IPS-NIHi7 (cell line): ENCODE results near the gene GON4L.
"Not testable (repeated sequence)": the region's sequence is repeated elsewhere in the genome, so short reads cannot be mapped to it uniquely, and the experiment has no call there.

Experiments
- DNase-seq: peaks from one replicate; pipeline ENCODE4 v3.0.0; 2012; ENCODE audit warnings: mixed read lengths; ENCODE audit errors: extremely low spot score

The GON4L gene

DNA sequence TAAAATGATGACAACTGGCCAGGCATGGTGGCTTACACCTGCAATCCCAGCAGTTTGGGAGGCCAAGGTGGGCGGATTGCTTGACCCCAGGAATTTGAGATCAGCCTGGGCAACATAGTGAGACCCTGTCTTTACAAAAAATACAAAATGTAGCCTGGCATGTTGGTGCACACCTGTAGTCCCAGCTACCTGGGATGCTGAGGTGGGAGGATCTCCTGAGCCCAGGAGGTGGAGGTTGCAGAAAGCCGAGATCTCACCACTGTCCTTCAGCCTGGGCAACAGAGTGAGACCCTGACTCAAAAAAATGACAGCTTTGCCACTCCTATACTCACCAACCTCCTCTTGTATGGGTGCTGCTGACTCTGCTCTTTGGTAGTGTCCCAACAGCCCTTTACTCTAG lies 20.9 kb upstream of the GON4L start:
- no peak for DNase-seq

DNA sequence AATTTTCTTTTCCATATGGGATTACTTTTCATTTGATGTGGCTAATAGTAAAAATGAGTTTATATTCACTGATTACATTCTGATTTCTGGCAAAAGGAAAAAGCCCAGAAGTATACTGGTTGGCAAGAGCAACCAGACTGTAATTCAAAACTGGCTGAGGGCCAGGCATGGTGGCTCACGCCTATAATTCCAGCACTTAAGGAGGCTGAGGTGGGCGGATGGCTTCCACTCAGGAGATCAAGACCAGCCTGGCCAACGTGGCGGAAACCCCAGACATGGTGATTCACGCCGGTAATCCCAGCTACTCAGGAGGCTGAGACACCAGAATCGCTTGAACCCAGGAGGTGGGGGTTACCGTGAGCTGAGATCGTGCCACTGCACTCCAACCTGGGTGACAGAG lies 16.8 kb upstream of the GON4L start:
- no peak for DNase-seq

- no peak for DNase-seq
Measured at GRCh38 chr1:155872527-155872926, 15.5 kb upstream of the GON4L start.

DNA sequence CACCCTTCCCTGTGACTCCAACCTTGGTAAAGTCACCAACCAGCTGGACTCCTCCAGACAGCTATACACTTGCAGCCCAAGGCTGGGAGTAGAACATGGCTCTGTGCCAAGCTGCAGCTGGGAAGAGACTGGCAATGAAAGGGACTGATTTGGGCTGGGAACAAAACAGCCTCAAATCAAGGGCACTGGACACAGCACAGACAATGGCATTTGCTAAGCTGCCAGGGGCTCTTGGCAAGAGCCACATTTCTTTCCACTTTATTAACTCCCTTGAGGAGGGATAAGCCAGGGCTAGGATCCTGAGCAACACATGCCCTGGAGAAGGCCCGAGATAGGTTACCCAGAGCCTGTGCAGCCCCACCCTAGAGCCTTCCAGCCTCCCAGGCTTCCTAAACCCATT lies 14.4 kb upstream of the GON4L start:
- DNase-seq: no peak

- no peak for DNase-seq
Measured at GRCh38 chr1:155867766-155868165, 10.8 kb upstream of the GON4L start.

DNA sequence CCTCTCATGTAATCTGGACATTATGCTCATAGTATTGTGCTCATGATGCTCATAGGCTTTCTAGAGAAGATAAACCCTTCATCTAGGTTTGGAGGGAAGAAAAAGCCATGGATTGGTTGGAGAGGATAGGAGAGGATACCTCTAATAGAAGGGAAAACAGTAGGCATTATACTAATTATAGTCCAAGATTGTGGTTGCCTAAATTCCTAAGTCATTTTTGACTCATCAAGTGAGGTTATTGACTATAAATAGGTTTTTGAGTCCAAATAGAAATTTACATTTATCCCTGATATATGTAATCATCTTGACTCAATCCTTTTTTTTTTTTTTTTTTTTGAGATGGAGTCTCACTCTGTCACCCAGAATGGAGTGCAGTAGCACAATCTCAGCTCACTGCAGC lies 7.4 kb upstream of the GON4L start:
- no peak for DNase-seq

- no peak for DNase-seq
Measured at GRCh38 chr1:155861896-155862295, 4.9 kb upstream of the GON4L start.

DNA sequence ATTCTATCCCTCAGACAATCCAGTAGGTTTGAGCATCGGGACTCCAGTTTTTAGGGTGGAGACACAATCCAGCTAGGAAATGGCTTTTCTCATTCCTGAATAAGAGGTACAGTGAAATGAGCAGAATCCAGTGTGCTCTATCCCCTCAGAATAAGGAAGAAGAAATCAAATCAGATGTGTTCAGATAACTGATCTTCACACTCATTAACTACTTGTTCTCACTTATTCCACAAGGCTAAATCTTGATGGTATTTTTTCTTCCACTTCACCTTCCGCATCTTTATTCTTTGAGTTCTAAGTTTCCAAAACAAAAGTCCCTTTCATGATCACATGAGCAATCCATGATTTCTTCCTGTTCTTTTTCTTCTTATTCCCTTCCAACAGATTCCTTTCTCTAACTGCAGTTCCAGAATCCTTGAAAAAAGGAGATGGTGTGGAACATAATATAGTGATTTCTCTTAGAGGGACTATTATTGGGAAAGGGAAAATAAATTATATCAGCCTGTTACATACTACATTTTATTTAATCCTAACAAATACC lies 4.0 kb upstream of the GON4L start:
- DNase-seq: no peak

- DNase-seq: peak; percentile 60
Measured at GRCh38 chr1:155859881-155860871, 3.2 kb upstream of the GON4L start.

DNA sequence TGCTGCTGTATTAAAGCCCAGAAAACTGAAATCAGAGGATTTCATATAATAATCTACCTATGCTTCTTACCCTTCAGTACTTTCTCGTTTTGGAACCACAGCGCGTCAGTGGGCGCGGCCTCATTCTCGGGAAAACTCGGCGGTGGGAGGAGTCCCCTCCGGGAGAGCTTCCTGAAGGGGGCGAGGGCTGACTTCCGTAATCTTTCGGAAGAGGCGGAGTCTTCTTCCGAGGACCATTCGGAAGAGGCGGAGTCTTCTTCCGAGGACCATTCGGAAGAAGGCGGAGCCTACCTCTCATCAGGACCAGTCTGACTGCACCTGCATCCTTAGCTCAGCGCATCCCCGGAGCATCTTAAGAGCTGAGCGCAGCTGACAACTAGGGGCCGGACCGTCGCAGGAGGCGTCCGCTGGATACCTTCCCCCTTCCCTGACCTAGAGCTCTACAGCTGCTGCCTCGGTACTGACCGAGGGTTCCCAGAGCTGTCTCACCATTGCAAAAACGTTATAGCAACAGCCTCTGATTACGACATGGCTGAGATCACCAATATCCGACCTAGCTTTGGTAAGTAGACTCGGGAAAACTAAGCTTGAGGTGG lies 2.3 kb upstream of the GON4L start, which contains the start of gene SYT11:
Gene SYT11 (plus strand): TSS at position 334 of the 596 bp plus-strand sequence. CDS start 195 bp downstream, at position 529.
- peak; percentile 99 for DNase-seq

- no peak for DNase-seq
Measured at GRCh38 chr1:155858800-155859233, 1.8 kb upstream of the GON4L start.

- no peak for DNase-seq
Measured at GRCh38 chr1:155856257-155856974, 598 bp downstream of the GON4L start.

DNA sequence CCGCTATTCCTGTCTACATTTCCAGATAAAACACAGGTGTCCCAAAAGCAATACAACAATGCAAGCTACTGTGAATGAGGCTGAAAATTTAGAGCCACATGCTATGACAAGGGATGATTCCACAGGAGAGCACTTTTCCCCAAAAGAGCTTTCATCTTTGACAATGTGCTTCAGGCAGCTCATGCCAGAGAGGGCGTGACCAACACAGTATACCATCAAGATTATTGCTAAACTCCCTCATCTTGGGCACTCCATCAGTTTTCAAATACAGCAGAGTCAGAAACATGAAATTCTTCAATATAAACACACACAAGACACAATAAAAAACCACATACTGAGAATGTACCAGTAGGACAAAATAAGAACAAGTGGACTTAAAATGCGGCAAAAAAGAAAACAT lies 6.7 kb downstream of the GON4L start:
- no peak for DNase-seq

GRCh38 chr1:155847823-155848529 lies 9.0 kb downstream of the GON4L start:
- DNase-seq: no peak

DNA sequence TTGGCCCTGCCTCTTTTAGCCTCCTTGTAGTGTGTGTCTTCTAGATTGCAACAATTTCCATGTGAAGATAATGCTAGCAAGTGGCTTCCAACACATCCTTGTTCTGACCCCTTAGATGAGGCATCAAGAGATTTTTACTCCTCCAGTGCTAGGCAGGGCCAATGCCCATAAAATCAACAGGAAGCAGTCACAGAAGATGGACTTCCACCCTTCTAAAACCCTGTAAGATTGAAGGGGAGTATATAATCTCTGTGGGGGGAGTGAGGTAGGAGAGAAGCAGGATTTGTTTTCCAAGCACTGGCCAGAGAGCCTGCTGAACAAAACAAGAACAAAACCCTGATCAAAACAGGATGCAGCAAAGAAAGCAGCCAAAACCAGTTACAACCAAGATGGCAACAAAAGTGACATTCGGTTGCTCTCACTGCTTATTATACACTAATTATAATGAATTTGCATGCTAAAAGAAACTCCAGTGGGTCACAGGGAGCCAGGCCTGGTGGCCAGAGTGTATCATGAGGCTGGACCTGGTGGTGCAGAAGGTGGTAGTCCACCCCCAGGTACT lies 12.1 kb downstream of the GON4L start:
- DNase-seq: no peak

- DNase-seq: no peak
Measured at GRCh38 chr1:155840386-155840785, 16.6 kb downstream of the GON4L start.

- no peak for DNase-seq
Measured at GRCh38 chr1:155835548-155835947, 21.5 kb downstream of the GON4L start.

DNA sequence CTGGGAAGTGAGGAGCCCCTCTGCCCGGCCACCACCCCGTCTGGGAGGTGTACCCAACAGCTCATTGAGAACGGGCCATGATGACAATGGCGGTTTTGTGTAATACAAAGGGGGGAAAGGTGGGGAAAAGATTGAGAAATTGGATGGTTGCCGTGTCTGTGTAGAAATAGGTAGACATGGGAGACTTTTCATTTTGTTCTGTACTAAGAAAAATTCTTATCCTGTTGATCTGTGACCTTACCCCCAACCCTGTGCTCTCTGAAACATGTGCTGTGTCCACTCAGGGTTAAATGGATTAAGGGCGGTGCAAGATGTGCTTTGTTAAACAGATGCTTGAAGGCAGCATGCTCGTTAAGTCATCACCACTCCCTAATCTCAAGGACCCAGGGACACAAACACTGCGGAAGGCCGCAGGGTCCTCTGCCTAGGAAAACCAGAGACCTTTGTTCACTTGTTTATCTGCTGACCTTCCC lies 22.1 kb downstream of the GON4L start:
- DNase-seq: not testable (repeated sequence)

DNA sequence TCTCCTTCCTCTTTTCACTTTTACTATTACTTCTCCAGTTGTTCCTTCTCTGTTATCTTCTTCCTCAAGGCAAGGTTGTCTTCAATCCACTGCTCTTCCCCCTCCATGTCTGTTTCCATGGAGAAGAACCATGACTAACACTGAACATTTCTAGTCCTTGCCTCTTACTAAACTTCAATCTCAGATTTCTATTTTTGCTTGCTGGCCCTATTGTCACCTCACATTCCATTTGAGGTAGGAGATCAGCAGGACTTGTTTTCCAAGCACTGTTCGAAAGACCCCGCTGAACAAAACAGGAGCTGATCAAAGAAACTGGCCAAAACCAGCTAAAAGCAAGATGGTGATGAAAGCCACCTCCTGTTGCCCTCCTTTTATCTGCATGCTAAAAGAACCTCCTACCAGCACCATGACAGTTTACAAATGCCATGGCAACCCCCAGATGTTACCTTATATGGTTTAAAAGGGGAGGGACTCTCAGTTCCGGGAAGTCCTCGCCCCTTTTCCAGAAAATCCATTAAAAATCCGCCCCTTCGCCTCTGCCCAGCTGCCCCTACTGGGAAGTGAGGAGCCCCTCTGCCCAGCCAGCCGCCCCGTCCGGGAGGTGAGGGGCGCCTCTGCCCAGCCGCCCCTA lies 22.6 kb downstream of the GON4L start:
- DNase-seq: peak; percentile 37

DNA sequence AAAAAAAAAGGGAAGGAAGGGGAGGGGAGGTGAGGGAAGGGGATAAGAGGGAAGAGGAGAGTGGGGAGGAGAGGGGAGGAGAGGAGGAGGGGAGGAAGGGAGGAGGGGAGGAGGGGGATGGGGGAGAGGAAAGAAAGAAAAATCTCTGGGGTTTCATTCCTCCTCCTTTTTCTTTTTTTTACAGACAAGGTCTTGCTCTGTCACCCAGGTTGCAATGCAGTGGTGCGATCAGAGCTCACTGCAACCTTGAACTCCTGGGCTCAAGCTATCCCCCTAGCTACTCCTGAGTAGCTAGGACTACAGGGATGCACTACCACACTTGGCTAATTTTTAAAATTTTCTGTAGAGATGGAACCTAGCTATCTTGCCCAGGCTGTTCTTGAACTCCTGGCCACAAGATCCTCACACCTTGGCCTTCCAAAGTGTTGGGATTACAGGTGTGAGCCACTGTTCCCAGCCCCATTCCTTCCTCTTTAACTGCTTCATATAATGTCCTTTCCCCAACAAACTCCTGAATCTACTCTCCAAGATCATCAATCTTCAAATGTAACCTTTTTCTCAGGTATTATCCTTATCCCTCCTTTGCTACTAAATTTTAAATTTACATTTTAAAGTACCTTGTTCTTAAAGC lies 23.2 kb downstream of the GON4L start:
- DNase-seq: no peak
